Ovary (tissue), 9 donors: ENCODE measurements around the gene CDCA7L. TPM values are rescaled to one million over a fixed set of nuclear protein-coding genes. Genes with fewer than 3 reads are reported as not detected.

Experiments used
- DNase-seq, 5 donors: peaks; one replicate each; pipeline ENCODE4 v3.0.0-alpha.2; 2019 to 2020
- H3K27ac ChIP-seq, 2 donors: fragments of 200-600 bp; one replicate each; pipeline versions ENCODE4 v1.5.1 to v1.8.0; 2019 to 2022
- H3K27me3 ChIP-seq: fragments of 200-600 bp; one replicate; pipeline ENCODE4 v1.8.0; 2022
- H3K36me3 ChIP-seq: fragments of 200-600 bp; sonication (generic); one replicate; pipeline ENCODE4 v1.5.1; 2019
- H3K4me1 ChIP-seq: one replicate; pipeline ENCODE4 v1.8.1; 2013; ENCODE audit warnings: mild to moderate bottlenecking, moderate library complexity; ENCODE audit not compliant: insufficient read depth
- H3K4me3 ChIP-seq: fragments of 200-600 bp; sonication (generic); one replicate; pipeline ENCODE4 v1.5.1; 2017
- H3K9me3 ChIP-seq, 2 donors: fragments of 200-600 bp in 1 of 2; sonication (generic) in 1 of 2; one replicate each; pipeline versions ENCODE4 v1.5.1 to v1.8.1; 2013 to 2019; ENCODE audit warnings: mild to moderate bottlenecking in 1 of 2, moderate library complexity in 1 of 2
- CTCF ChIP-seq, 3 donors: fragments of 450-650 bp in 2 of 3; fragments of 200-600 bp in 1 of 3; IDR thresholded peaks; one replicate each; pipeline versions ENCODE4 v1.5.1 to v1.8.0; 2016 to 2022; ENCODE audit warnings: antibody characterized with exemption in 3 of 3, mild to moderate bottlenecking in 1 of 3
- EP300 ChIP-seq: sonication (generic); formaldehyde crosslinking; IDR thresholded peaks from one replicate; pipeline ENCODE4 v1.6.1; 2017; ENCODE audit warnings: antibody characterized with exemption
- POLR2A ChIP-seq: fragments of 450-650 bp; IDR thresholded peaks from one replicate; pipeline ENCODE4 v1.6.1; 2017; ENCODE audit warnings: antibody characterized with exemption, mild to moderate bottlenecking, moderate library complexity
- WGBS, 3 donors: extraction: QIAGEN DNeasy Blood & Tissue Kit in 1 of 3; methylation state at CpG; one replicate each; pipeline versions ENCODE4 v1.1.5 to v1.1.7; 2013 to 2017; 5-methylcytosine and 5-hydroxymethylcytosine counted together
- intact Hi-C, 4 donors: fragments of 100-400 bp; cut with DNase I; formaldehyde crosslinking; loops; one replicate each; pipeline versions ENCODE4 v1.11.0 to v1.15.1; 2022 to 2023
- polyA plus RNA-seq, 2 donors: library from polyadenylated mRNA; stranded (reverse); fragments of 200-250 nt in 1 of 2; fragments of 350-450 nt in 1 of 2; fragmentation: Illumina TruSeq in 1 of 2; extraction: RNeasy Lipid Tissue Mini Kit (QIAGEN cat#74804) in 1 of 2; gene quantifications; one replicate each; pipeline ENCODE4 v1.2.3, GENCODE V29; 2013 to 2014
- total RNA-seq, 7 donors: library from RNA; depleted of rRNA in 2 of 7; stranded (reverse); fragments of >200 nt in 2 of 7; fragmentation: NEBNext Ultra II Directional in 3 of 7; extraction: Animal tissue kit (Norgen Biotek cat#: 25700) in 3 of 7; gene quantifications; one replicate each; pipeline versions ENCODE4 v1.1.0 to v1.2.4, GENCODE V29; 2016 to 2023
- donor health status: DM: no; HTN: no; CAD: no; lungs with moderate emphysema.
- donor health status: DM: no; HTN: no; CAD: no.
- donor health status: Bipolar disorder and iron deficiency.
- donor health status: DM: yes; HTN: yes; CAD: no.
- donor health status: DM: no; HTN: no; CAD: no.
- donor health status: DM: yes; HTN: yes; CAD: no.

The CDCA7L gene
- total and polyA plus RNA-seq, 9 donors, result 16.8 to 35.1 (median 26.8) TPM

- H3K4me1 ChIP-seq, result peaks cover 4% of the 10 kb centered on the region
- TF ChIP-seq CTCF (IDR thresholded peaks at IDR 0.05) (no peak), EP300 (no peak), POLR2A (no peak)
- no peak overlapping the region for H3K4me3 ChIP-seq
- H3K36me3 ChIP-seq, result no peaks in the 10 kb centered on the region
- H3K27ac ChIP-seq, result no peak overlapping the region
- intact Hi-C loops, result no loop called here
- DNase-seq, result no peak
- WGBS, 3 donors, result 93 to 96% (median 96%) methylated on average over 5 of the region's 5 CpGs
- no peaks in the 10 kb centered on the region for H3K9me3 ChIP-seq
- H3K27me3 ChIP-seq, result no peaks in the 10 kb centered on the region
Measured at GRCh38 chr7:21908746-21909145, 37.0 kb downstream of the CDCA7L start.

GRCh38 chr7:21903020-21903786 lies 42.5 kb downstream of the CDCA7L start:
- no peak overlapping the region for H3K27ac ChIP-seq
- intact Hi-C loops, result no loop called here
- no peak overlapping the region for H3K4me3 ChIP-seq
- no peak for DNase-seq
- H3K9me3 ChIP-seq, result no peaks in the 10 kb centered on the region
- WGBS, 3 donors, result 90 to 92% (median 91%) methylated on average over 14 of the region's 14 CpGs
- no peaks in the 10 kb centered on the region for H3K27me3 ChIP-seq
- no peaks in the 10 kb centered on the region for H3K4me1 ChIP-seq
- TF ChIP-seq CTCF (IDR thresholded peaks at IDR 0.05) (no peak), POLR2A (no peak), EP300 (no peak)
- no peaks in the 10 kb centered on the region for H3K36me3 ChIP-seq

GRCh38 chr7:21902240-21902639 lies 43.5 kb downstream of the CDCA7L start:
- no peaks in the 10 kb centered on the region for H3K36me3 ChIP-seq
- intact Hi-C loops, result no loop called here
- H3K4me1 ChIP-seq, result no peaks in the 10 kb centered on the region
- H3K4me3 ChIP-seq, result no peak overlapping the region
- no peak for DNase-seq
- WGBS, 3 donors, result 66 to 78% (median 74%) methylated on average over 5 of the region's 5 CpGs
- no peaks in the 10 kb centered on the region for H3K27me3 ChIP-seq
- no peak overlapping the region for H3K27ac ChIP-seq
- H3K9me3 ChIP-seq, result no peaks in the 10 kb centered on the region
- TF ChIP-seq EP300 (no peak), POLR2A (no peak), CTCF (IDR thresholded peaks at IDR 0.05) (no peak)

GRCh38 chr7:21898265-21898930 lies 47.3 kb downstream of the CDCA7L start:
- no peak for TF ChIP-seq POLR2A
- no peak for TF ChIP-seq EP300
- TF ChIP-seq CTCF (IDR thresholded peaks at IDR 0.05), result no peak
- no peak for DNase-seq
- Histone ChIP-seq H3K9me3 (no peaks in the 10 kb centered on the region), H3K4me1 (no peaks in the 10 kb centered on the region), H3K27me3 (no peaks in the 10 kb centered on the region), H3K4me3 (no peak overlapping the region), H3K36me3 (no peaks in the 10 kb centered on the region), H3K27ac (no peak overlapping the region)
- 87 to 93% (median 92%) methylated on average over 17 of the region's 17 CpGs for WGBS, 3 donors
- intact Hi-C loops, result no loop called here
